GM19395 (cell line): Measurements from ENCODE around the gene MCU.
"Not testable (repeated sequence)": the region's sequence is repeated elsewhere in the genome, so short reads cannot be mapped to it uniquely, and the experiment has no call there.

Source experiments
- ATAC-seq: cut with Tn5 transposase; IDR thresholded peaks from one replicate; pipeline ENCODE4 v1.9.1; 2021; ENCODE audit warnings: mild to moderate bottlenecking, moderate library complexity; ENCODE audit not compliant: unreplicated experiment

The MCU gene

GRCh38 chr10:72691863-72692743, at the start of gene MCU:
TSS of gene MCU (plus strand) at chr10:72692143. CDS start at chr10:72692152, 9 bp downstream.
- ATAC-seq, result peak; percentile 93

DNA sequence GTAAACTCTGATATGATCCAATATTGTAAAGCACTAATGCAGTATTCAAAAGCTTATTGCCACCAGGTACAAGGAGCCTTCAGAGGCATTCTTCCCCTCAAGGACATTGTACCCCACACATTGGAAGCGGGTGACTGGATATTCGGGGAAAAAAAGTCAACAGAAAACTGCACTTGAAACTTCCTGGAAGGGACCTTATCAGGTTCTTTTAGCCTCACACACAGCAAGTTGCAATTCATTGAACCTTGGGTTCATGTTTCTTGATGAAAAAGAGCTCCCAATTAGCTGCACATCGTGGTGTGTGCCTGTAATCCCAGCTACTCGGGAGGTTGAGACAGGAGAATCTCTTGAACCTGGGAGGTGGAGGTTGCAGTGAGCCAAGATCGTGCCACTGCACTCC, 49.6 kb upstream of the MCU start:
- no peak for ATAC-seq

- no peak for ATAC-seq
Observed at GRCh38 chr10:72645263-72645858, 46.6 kb upstream of the MCU start.

DNA sequence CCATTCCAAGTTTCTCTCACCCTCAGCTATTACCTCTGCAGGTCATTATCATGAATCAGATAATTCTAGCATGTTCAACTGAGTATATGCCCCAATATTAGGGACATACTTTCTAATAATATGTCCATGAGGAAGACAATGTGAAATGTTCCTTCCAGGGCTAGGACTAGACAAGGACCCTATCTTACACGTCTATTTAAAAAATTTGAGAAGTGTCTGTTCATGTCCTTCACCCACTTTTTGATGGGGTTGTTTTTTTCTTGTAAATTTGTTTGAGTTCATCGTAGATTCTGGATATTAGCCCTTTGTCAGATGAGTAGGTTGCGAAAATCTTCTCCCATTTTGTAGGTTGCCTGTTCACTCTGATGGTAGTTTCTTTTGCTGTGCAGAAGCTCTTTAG, 45.0 kb upstream of the MCU start:
- not testable (repeated sequence) for ATAC-seq

DNA sequence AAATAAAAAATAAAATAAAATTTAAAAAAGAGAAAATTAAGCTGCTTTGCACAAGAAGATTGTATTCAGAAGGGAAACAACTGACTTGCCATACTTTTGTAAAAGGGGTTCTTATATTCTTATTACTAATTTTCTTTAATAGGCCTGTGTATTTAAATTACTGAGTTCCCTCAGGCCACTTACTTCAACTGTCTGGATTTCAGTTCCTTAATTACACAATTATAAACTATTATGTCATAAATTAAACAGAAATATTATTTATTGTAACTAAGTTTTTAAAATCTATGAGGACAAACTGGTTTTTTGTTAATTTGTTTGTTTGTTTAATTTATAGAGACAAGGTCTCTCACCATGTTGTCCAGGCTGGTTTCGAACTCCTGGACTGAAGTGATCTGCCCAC, 43.6 kb upstream of the MCU start:
- no peak for ATAC-seq

GRCh38 chr10:72649291-72649690, 42.7 kb upstream of the MCU start:
- no peak for ATAC-seq

GRCh38 chr10:72653383-72654096, 38.4 kb upstream of the MCU start:
- ATAC-seq, result no peak

DNA sequence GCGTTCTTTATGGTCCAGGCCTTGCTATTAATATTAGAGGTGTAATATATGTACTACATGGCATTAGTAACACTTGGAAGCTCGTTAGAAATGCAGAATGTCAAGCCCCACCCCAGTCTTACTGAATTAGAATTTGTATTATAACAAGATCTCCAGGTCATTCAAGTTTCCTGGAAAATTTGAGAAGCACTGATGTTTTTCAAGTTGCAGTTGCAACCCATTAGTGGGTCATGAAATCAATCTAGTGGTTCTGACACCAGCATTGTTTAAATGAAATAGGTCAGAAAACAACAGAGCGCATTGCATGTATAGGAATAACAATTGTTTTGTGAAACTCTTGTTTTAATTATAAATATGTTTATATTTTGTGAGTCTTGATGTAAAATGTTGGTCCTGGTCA, 37.2 kb upstream of the MCU start:
- ATAC-seq, result no peak

GRCh38 chr10:72658696-72659400, 33.1 kb upstream of the MCU start:
- no peak for ATAC-seq

DNA sequence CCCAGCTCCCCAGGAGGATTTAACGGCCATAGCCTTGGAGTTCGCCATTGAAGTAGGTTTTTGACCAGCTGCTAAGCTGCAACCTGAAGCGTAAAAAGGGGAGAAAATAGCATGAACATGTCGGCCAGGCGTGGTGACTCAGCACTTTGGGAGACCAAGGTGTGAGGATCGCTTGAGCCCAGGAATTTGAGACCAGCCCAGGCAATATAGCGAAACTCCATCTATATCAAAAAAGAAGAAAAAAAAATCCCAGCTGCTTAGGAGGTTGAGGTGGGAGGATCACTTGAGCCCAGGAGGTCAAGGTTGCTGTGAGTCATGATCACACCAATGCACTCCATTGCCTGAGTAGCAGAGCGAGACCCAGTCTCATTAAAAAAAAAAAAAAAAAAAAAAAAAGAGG, 32.2 kb upstream of the MCU start:
- ATAC-seq, result no peak

- ATAC-seq, result no peak
Observed at GRCh38 chr10:72660220-72660619, 31.7 kb upstream of the MCU start.

GRCh38 chr10:72661431-72661830, 30.5 kb upstream of the MCU start:
- ATAC-seq, result no peak

DNA sequence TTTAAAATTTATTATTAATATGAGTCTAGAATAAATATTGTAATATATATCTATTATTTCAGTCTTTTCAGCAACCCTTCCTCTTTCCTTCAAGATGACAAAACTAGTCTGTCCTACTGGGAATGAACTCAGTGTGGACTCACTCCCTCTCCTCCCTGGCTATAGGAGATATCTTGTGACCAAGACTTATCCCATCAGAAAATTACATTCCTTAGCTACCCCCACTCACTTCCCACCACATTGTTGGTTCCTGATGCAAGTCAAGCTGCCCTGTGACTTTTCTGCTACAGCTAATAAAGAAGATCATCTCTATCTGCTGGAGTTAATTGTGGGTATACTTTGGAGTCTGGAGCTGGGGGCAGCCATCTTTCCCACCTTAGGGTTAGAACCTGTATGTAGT, 28.0 kb upstream of the MCU start:
- no peak for ATAC-seq

DNA sequence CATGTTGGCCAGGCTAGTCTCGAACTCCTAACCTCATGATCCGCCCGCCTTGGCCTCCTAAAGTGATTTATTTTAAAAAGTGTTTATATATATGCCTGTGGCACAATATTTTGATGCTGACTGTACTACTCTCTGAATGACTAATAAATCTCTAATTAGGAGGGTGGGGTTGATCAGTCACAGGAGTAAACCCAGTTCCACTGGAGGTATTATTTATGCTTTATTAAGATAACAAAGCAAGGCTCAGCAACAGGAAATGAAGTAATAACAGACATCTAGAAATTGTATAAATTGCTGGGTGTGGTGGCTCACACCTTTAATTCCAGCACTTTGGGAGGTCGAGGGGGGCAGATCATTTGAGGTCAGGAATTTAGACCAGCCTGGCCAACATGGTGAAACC, 26.0 kb upstream of the MCU start:
- ATAC-seq, result no peak

DNA sequence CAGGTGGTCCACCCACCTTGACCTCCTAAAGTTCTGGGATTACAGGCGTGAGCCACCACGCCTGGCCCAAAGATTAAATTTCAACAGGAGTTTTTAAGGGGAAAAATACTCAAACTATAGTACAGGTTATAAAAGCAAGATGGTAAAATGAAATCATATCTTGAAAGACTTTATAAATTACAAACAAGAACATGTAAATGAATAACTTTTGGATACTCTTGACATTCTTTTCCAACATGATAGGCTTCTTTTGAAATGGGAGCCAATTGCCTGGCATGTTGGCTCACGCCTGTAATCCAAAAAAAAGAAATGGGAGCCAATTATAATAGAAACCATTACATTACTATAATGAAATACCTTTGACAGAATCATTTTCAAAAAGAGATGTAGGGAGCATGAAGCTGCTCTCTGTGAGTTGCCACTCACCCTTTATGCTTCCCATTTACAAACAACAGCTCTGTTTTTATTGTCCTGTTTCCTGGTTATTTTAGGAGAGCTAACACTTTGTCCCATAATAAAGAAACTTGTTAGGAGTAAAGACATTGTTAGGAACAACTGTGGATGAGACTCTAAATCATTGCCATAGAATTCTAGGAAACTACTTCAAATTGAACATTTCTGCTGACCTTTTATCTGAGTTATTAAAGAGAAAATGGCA, 24.6 kb upstream of the MCU start:
- ATAC-seq, result no peak

DNA sequence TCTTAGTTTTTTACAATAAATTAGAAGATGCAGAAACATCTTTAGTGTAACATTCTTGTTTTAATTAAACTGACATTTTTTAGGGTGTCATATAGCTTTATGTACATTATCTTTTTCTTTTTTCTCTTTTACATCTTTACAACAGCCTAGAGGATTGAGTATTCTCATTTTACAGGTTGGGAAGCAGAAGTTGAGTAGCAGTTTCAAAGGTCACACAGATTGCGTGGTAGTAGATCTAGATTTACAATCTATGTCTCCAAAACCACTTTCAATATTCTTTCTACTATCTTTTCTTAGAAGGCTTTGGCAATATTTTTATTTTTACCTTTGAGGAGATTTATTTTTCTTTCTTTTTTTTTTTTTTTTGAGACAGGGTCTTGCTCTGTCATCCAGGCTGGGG, 18.7 kb upstream of the MCU start:
- no peak for ATAC-seq

- not testable (repeated sequence) for ATAC-seq
Observed at GRCh38 chr10:72674174-72674573, 17.8 kb upstream of the MCU start.

DNA sequence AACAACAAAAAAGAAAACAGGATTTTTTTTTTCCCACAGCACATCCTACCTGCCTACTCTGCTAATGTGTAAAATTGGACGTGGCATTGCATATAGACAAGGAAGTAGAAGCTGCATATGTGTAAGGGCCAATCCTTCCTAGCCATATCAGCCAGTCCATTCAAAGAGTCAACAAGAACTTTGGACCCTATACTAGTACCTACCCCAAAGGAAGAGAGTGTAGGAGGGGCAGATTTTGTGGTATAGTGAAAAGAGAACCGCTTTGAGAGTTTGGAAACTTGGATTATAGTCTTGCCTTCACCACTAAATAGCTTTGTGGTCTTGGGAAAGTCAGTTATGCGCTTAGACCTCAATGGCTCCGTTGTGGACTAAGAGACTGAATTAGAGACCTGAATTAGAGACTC, 12.1 kb upstream of the MCU start:
- ATAC-seq, result no peak

DNA sequence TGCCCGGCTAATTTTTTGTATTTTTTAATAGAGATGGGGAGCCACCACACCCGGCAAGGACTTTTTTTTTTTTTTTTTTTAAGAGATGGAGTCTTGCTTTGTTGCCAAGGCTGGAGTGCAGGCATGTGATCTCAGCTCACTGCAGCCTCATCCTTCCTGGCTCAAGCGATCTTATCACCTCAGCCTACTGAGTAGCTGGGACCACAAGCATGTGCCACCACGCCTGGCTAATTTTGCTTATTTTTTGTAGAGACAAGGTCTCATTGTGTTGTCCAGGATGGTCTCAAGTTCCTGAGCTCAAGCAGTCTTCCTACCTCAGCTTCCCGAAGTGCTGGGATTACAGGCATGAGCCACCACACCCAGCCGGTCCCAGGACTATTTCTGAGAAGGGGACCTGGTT, 9.3 kb upstream of the MCU start:
- ATAC-seq, result no peak

DNA sequence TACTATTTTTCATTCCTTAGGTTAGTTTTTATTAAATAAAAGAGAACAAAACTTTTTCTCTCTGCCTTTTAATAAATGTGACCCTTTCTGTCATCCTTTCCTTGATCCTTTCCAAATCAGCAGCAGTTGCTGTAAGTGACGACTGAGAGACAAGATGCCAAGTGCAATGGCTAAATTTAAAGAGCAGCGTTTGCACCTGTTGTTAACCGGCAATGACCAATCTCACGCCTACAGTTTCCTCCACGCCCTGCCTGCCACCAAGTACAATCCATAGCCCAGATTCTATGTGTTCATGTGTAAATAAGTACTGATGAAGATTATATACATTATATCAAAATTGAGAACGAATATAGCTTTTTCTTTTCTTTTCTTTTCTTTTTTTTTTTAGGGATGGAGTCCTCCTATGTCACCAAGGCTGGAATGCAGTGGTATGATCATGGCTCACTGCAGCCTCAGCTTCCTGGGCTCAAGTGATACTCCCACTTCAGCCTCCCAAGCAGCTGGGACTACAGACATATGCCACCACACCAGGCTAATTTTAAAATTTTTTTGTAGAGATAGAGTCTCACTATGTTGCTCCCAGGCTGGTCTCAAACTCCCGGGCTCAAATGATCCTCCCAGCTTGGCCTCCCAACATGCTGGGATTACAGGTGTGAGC, 6.5 kb upstream of the MCU start:
- ATAC-seq, result no peak
